Breast epithelium (tissue), 3 donors: ENCODE data around the gene APAF1.

ENCODE experiments used
- CTCF ChIP-seq, 3 donors: fragments of 450-650 bp; IDR thresholded peaks; one replicate each; pipeline ENCODE4 v1.5.1; 2016 to 2017; ENCODE audit warnings: antibody characterized with exemption in 3 of 3, mild to moderate bottlenecking in 3 of 3, moderate library complexity in 3 of 3
- POLR2A ChIP-seq: fragments of 450-650 bp; IDR thresholded peaks from one replicate; pipeline ENCODE4 v1.6.1; 2016; ENCODE audit warnings: antibody characterized with exemption, mild to moderate bottlenecking, moderate library complexity
- POLR2AphosphoS5 ChIP-seq, 3 donors: sonication (generic); formaldehyde crosslinking; IDR thresholded peaks; one replicate each; pipeline ENCODE4 v1.6.1; 2017; ENCODE audit warnings: antibody characterized with exemption in 3 of 3

- no peak for TF ChIP-seq POLR2A
- TF ChIP-seq CTCF (IDR thresholded peaks at IDR 0.05): no peak
- TF ChIP-seq POLR2AphosphoS5 (IDR thresholded peaks at IDR 0.05): no peak
These were observed 82.1 kb downstream of the APAF1 start for GRCh38 chr12:98727196-98727595.
